CD1c-positive myeloid dendritic cell (primary cell): Measurements from ENCODE around the gene RSPH6A.
A peak's percentile ranks its signal among the peaks of the same experiment; 100 is the strongest.

ENCODE experiments used
- DNase-seq: peaks from one replicate; pipeline ENCODE4 v3.0.0-alpha.2; 2016; ENCODE audit errors: extremely low spot score

The RSPH6A gene

GRCh38 chr19:45814851-45815480 lies at the start of gene RSPH6A:
RSPH6A (minus strand) TSS chr19:45815308; CDS start chr19:45815176, 132 bp downstream.
- no peak for DNase-seq

- no peak for DNase-seq
Measured at GRCh38 chr19:45864629-45865082, 49.5 kb upstream of the RSPH6A start.

GRCh38 chr19:45863840-45864628 lies 48.9 kb upstream of the RSPH6A start, which contains the start of gene FOXA3:
FOXA3 (plus strand) TSS chr19:45864326; CDS start chr19:45864457, 131 bp downstream.
- peak; percentile 66 for DNase-seq

GRCh38 chr19:45863335-45863839 lies 48.3 kb upstream of the RSPH6A start:
- DNase-seq, result no peak

GRCh38 chr19:45862564-45863334 lies 47.6 kb upstream of the RSPH6A start, which contains the start of gene SYMPK:
SYMPK (minus strand) TSS chr19:45863147; CDS start chr19:45854495, 8,652 bp downstream.
- peak; percentile 99 for DNase-seq

- DNase-seq, result peak; percentile 2
Measured at GRCh38 chr19:45862271-45862563, 47.1 kb upstream of the RSPH6A start.

- DNase-seq, result no peak
Measured at GRCh38 chr19:45860359-45861259, 45.5 kb upstream of the RSPH6A start.

- DNase-seq, result no peak
Measured at GRCh38 chr19:45854167-45854778, 39.2 kb upstream of the RSPH6A start.

- DNase-seq, result no peak
Measured at GRCh38 chr19:45852983-45853382, 37.9 kb upstream of the RSPH6A start.

GRCh38 chr19:45852145-45852750 lies 37.1 kb upstream of the RSPH6A start:
- no peak for DNase-seq

- no peak for DNase-seq
Measured at GRCh38 chr19:45848922-45849321, 33.8 kb upstream of the RSPH6A start.

GRCh38 chr19:45847663-45848062 lies 32.6 kb upstream of the RSPH6A start:
- no peak for DNase-seq

GRCh38 chr19:45842198-45842597 lies 27.1 kb upstream of the RSPH6A start:
- DNase-seq, result no peak

- DNase-seq, result no peak
Measured at GRCh38 chr19:45834970-45835369, 19.9 kb upstream of the RSPH6A start.

GRCh38 chr19:45828945-45829344 lies 13.8 kb upstream of the RSPH6A start:
- DNase-seq, result no peak

GRCh38 chr19:45828523-45828922 lies 13.4 kb upstream of the RSPH6A start:
- no peak for DNase-seq

- no peak for DNase-seq
Measured at GRCh38 chr19:45827459-45828093, 12.5 kb upstream of the RSPH6A start.

- DNase-seq, result no peak
Measured at GRCh38 chr19:45826934-45827333, 11.8 kb upstream of the RSPH6A start.
